H1 (cell line): Measurements from ENCODE around the gene NFATC1. TPM values are rescaled to one million over a fixed set of nuclear protein-coding genes. Genes with fewer than 3 reads are reported as not detected.
A peak's percentile ranks its signal among the peaks of the same experiment; 100 is the strongest.

Source experiments
- CTCF ChIA-PET: fragments of 300-600 bp; sonication (Branson Sonifier 250); formaldehyde crosslinking; loops from one replicate; lab custom pipeline; 2021; ENCODE audit not compliant: partially characterized antibody; lab: Charles Lee
- POLR2A ChIA-PET: fragments of 300-600 bp; sonication (Branson Sonifier 250); formaldehyde crosslinking; loops from one replicate; lab custom pipeline; 2021; ENCODE audit warnings: inconsistent platforms; ENCODE audit not compliant: partially characterized antibody; lab: Charles Lee
- DNase-seq, 2 experiments: peaks; one replicate each; pipeline versions ENCODE4 v3.0.0 to v3.0.0-alpha.2; 2010 to 2022; ENCODE audit warnings: low spot score in 2 of 2, low read depth in 1 of 2, mixed read lengths in 1 of 2
- FAIRE-seq: peaks from 2 replicates; lab custom pipeline; 2011; peaks lifted over from hg19 to GRCh38; lab: Jason Lieb, UNC
- H2AFZ ChIP-seq: 2 replicates; pipeline ENCODE4 v1.8.1; 2012; ENCODE audit warnings: low read length, inconsistent platforms
- H2AK5ac ChIP-seq: 2 replicates; pipeline ENCODE4 v1.6.1; 2013; ENCODE audit warnings: low read depth, low read length
- H2BK120ac ChIP-seq: replicated peaks from 2 replicates; pipeline ENCODE3; 2013; ENCODE audit warnings: low read depth, low read length, inconsistent platforms
- H2BK12ac ChIP-seq: 2 replicates; pipeline ENCODE4 v1.6.1; 2013; ENCODE audit warnings: low read depth, low read length
- H2BK15ac ChIP-seq: 2 replicates; pipeline ENCODE4 v1.6.1; 2013; ENCODE audit warnings: low read length
- H2BK20ac ChIP-seq: 2 replicates; pipeline ENCODE4 v1.6.1; 2013; ENCODE audit warnings: low read length
- H2BK5ac ChIP-seq: 2 replicates; pipeline ENCODE4 v1.6.1; 2013; ENCODE audit warnings: low read depth, low read length
- H3K14ac ChIP-seq: 2 replicates; pipeline ENCODE4 v1.6.1; 2013; ENCODE audit warnings: inconsistent platforms; ENCODE audit not compliant: insufficient read length
- H3K18ac ChIP-seq: 2 replicates; pipeline ENCODE4 v1.6.1; 2013; ENCODE audit warnings: low read length; ENCODE audit errors: extremely low read depth
- H3K23ac ChIP-seq: 2 replicates; pipeline ENCODE4 v1.6.1; 2013; ENCODE audit warnings: inconsistent platforms; ENCODE audit not compliant: insufficient read length
- H3K23me2 ChIP-seq: 2 replicates; pipeline ENCODE4 v1.6.1; 2013; ENCODE audit warnings: low read depth, low read length
- H3K27ac ChIP-seq: 2 replicates; pipeline ENCODE4 v1.6.1; 2011; ENCODE audit warnings: low read depth, low read length, inconsistent platforms
- H3K27me3 ChIP-seq, 4 experiments: replicated peaks in 1 of 4; 1 replicate in 1 of 4; 2 replicates in 3 of 4; pipeline versions ENCODE4 v1.6.1 to v1.8.1; 2011 to 2013; ENCODE audit warnings: low read length in 3 of 4, mild to moderate bottlenecking in 3 of 4, inconsistent platforms in 2 of 4, mixed read lengths in 2 of 4, moderate library complexity in 1 of 4; ENCODE audit not compliant: control insufficient read depth in 3 of 4, insufficient read depth in 3 of 4; ENCODE audit errors: extremely low read depth in 1 of 4
- H3K36me3 ChIP-seq, 4 experiments: 2 replicates each; pipeline versions ENCODE4 v1.6.1 to v1.8.1; 2011 to 2013; ENCODE audit warnings: mild to moderate bottlenecking in 4 of 4, low read length in 3 of 4, moderate library complexity in 2 of 4, control low read depth in 1 of 4, inconsistent platforms in 1 of 4; ENCODE audit not compliant: insufficient read depth in 4 of 4, control insufficient read depth in 2 of 4
- H3K4ac ChIP-seq: replicated peaks from 2 replicates; pipeline ENCODE3; 2013; ENCODE audit warnings: low read length, low read depth, mixed read lengths, inconsistent platforms; ENCODE audit not compliant: insufficient read length
- H3K4me1 ChIP-seq, 4 experiments: replicated peaks in 1 of 4; 1 replicate in 1 of 4; 2 replicates in 3 of 4; pipeline versions ENCODE4 v1.6.1 to v1.8.1; 2011 to 2013; ENCODE audit warnings: low read length in 3 of 4, inconsistent platforms in 2 of 4, mixed read lengths in 1 of 4; ENCODE audit not compliant: insufficient read depth in 4 of 4, control insufficient read depth in 3 of 4
- H3K4me2 ChIP-seq, 2 experiments: 2 replicates each; pipeline versions ENCODE4 v1.6.1 to v1.8.1; 2011 to 2013; ENCODE audit warnings: low read depth in 2 of 2, low read length in 2 of 2, control low read depth in 1 of 2, inconsistent platforms in 1 of 2, mild to moderate bottlenecking in 1 of 2; ENCODE audit not compliant: insufficient read depth in 1 of 2
- H3K4me3 ChIP-seq, 4 experiments: fragments of 200-600, 300-600 bp in 1 of 4; sonication (generic), shearing (Covaris generic), sonication (Bioruptor Twin) in 1 of 4; 2 replicates each; pipeline versions ENCODE4 v1.5.1 to v1.8.1; 2011 to 2016; ENCODE audit warnings: low read length in 4 of 4, low read depth in 3 of 4, control low read depth in 2 of 4, inconsistent platforms in 2 of 4, mild to moderate bottlenecking in 2 of 4, mixed read lengths in 1 of 4, moderate library complexity in 1 of 4; ENCODE audit not compliant: insufficient read depth in 2 of 4; ENCODE audit errors: extremely low read depth in 1 of 4
- H3K56ac ChIP-seq: replicated peaks from 2 replicates; pipeline ENCODE3; 2013; ENCODE audit warnings: low read depth, mild to moderate bottlenecking, mixed read lengths, low read length, inconsistent platforms; ENCODE audit not compliant: insufficient read length
- H3K79me1 ChIP-seq: 2 replicates; pipeline ENCODE4 v1.6.1; 2013; ENCODE audit warnings: low read depth, low read length, control low read depth
- H3K79me2 ChIP-seq, 2 experiments: 2 replicates each; pipeline versions ENCODE4 v1.6.1 to v1.8.1; 2012 to 2013; ENCODE audit warnings: low read length in 2 of 2, mild to moderate bottlenecking in 2 of 2, inconsistent platforms in 1 of 2; ENCODE audit not compliant: insufficient read depth in 2 of 2, control insufficient read depth in 1 of 2
- H3K9ac ChIP-seq, 4 experiments: replicated peaks in 1 of 4; 1 replicate in 1 of 4; 2 replicates in 3 of 4; pipeline versions ENCODE4 v1.6.1 to v1.8.1; 2011 to 2013; ENCODE audit warnings: low read depth in 3 of 4, low read length in 3 of 4, control low read depth in 2 of 4, mild to moderate bottlenecking in 2 of 4, moderate library complexity in 2 of 4, inconsistent platforms in 1 of 4; ENCODE audit errors: extremely low read depth in 1 of 4
- H3K9me3 ChIP-seq, 2 experiments: 2 replicates each; pipeline versions ENCODE4 v1.6.1 to v1.8.1; 2012 to 2013; ENCODE audit warnings: mild to moderate bottlenecking in 2 of 2, moderate library complexity in 2 of 2, control low read depth in 1 of 2, inconsistent platforms in 1 of 2, low read depth in 1 of 2, low read length in 1 of 2, mixed read lengths in 1 of 2; ENCODE audit not compliant: insufficient read depth in 2 of 2
- H4K20me1 ChIP-seq, 2 experiments: replicated peaks in 1 of 2; 2 replicates each; pipeline versions ENCODE3 to v1.8.1; 2011 to 2013; ENCODE audit warnings: inconsistent platforms in 2 of 2, low read length in 2 of 2, mild to moderate bottlenecking in 1 of 2; ENCODE audit not compliant: insufficient read depth in 2 of 2, control insufficient read depth in 1 of 2
- H4K5ac ChIP-seq: 2 replicates; pipeline ENCODE4 v1.6.1; 2013; ENCODE audit warnings: low read length, low read depth, mixed read lengths, inconsistent platforms; ENCODE audit not compliant: insufficient read length
- H4K8ac ChIP-seq: 2 replicates; pipeline ENCODE4 v1.8.0; 2013; ENCODE audit warnings: mild to moderate bottlenecking, moderate library complexity, low read length, inconsistent platforms; ENCODE audit not compliant: insufficient read depth; ENCODE audit errors: extremely low read depth
- H4K91ac ChIP-seq: replicated peaks from 2 replicates; pipeline ENCODE3; 2013; ENCODE audit warnings: low read length, mixed read lengths, inconsistent platforms; ENCODE audit not compliant: insufficient read length
- ASH2L ChIP-seq: fragments of 200-600, 300-600 bp; sonication (generic); IDR thresholded peaks from one replicate; pipeline ENCODE4 v1.7.1; 2017; ENCODE audit warnings: low read length
- CHD1 ChIP-seq: IDR thresholded peaks from 2 replicates; pipeline ENCODE4 v1.6.1; 2012; ENCODE audit warnings: low read depth, low read length, improper control_type of control experiment
- E2F6 ChIP-seq: IDR thresholded peaks from 2 replicates; pipeline ENCODE4 v1.6.1; 2012; ENCODE audit warnings: inconsistent platforms
- GTF2F1 ChIP-seq: IDR thresholded peaks from 2 replicates; pipeline ENCODE4 v1.6.1; 2012; ENCODE audit warnings: low read depth, low read length, improper control_type of control experiment, borderline replicate concordance
- KDM5A ChIP-seq: fragments of 200-600 bp; IDR thresholded peaks from 2 replicates; pipeline ENCODE4 v1.7.1; 2012; ENCODE audit warnings: mild to moderate bottlenecking, low read length, inconsistent platforms, mixed read lengths
- MAFK ChIP-seq: IDR thresholded peaks from 2 replicates; pipeline ENCODE4 v1.6.1; 2012; ENCODE audit warnings: low read depth, mild to moderate bottlenecking, improper control_type of control experiment, low read length
- RBBP5 ChIP-seq: IDR thresholded peaks from 2 replicates; pipeline ENCODE4 v1.7.1; 2012; ENCODE audit warnings: low read depth, mild to moderate bottlenecking, inconsistent platforms, low read length, moderate library complexity, borderline replicate concordance
- RFX5 ChIP-seq: IDR thresholded peaks from 2 replicates; pipeline ENCODE4 v1.6.1; 2011; ENCODE audit warnings: low read depth, low read length, improper control_type of control experiment, borderline replicate concordance
- SAP30 ChIP-seq: fragments of 300-600 bp; sonication (generic); IDR thresholded peaks from 2 replicates; pipeline ENCODE4 v1.7.1; 2012; ENCODE audit warnings: low read length, moderate library complexity, mild to moderate bottlenecking, inconsistent platforms; ENCODE audit not compliant: insufficient read depth, insufficient replicate concordance
- USF2 ChIP-seq: IDR thresholded peaks from 2 replicates; pipeline ENCODE4 v1.6.1; 2011; ENCODE audit warnings: low read length, improper control_type of control experiment
- ZNF274 ChIP-seq: IDR thresholded peaks from 2 replicates; pipeline ENCODE4 v1.7.0; 2012; ENCODE audit warnings: low read length, borderline replicate concordance; ENCODE audit errors: extremely low read depth
- WGBS, 2 experiments: shearing (Covaris generic) in 1 of 2; methylation state at CpG; one replicate each; pipeline versions ENCODE4 v1.1.6 to v1.1.7; 2013 to 2015; ENCODE audit warnings: low lambda C conversion rate in 2 of 2, mixed read lengths in 2 of 2, inconsistent platforms in 1 of 2, low coverage in 1 of 2, missing lambda C conversion rate in 1 of 2; ENCODE audit not compliant: insufficient replicate concordance in 2 of 2, insufficient coverage in 1 of 2, insufficient read length in 1 of 2; ENCODE audit errors: extremely low coverage in 1 of 2, missing lambda C conversion rate in 1 of 2; 5-methylcytosine and 5-hydroxymethylcytosine counted together
- polyA plus RNA-seq, 7 experiments: library from polyadenylated mRNA; depleted of rRNA in 3 of 7; stranded (reverse) in 5 of 7; unstranded in 2 of 7; fragments of >200 nt in 5 of 7; fragments of 200-250 nt in 2 of 7; gene quantifications; 1 replicate in 5 of 7; 2 replicates in 1 of 7; 4 replicates in 1 of 7; pipeline versions ENCODE4 v1.2.1 to v1.2.3, GENCODE V29; 2011 to 2013; ENCODE audit warnings: missing spikeins in 2 of 7, mixed read lengths in 2 of 7
- total RNA-seq: library from RNA; stranded (reverse); fragmentation: NEBNext Ultra II Directional; extraction: Animal tissue kit (Norgen Biotek cat#: 25700); gene quantifications from 2 replicates; pipeline ENCODE4 v1.2.1, GENCODE V29; 2021

The NFATC1 gene
- total and polyA plus RNA-seq, 2 of the 8 experiments (the other 6 are each of a cell fraction or from before 2014, with no cell fraction given): 2.0 to 6.6 TPM

GRCh38 chr18:79463424-79463960 is 67.8 kb downstream of the NFATC1 start:
- H3K23me2 ChIP-seq: no peaks in the 10 kb centered on the region
- DNase-seq (no peak), FAIRE-seq (no peak)
- H3K23ac ChIP-seq: no peak overlapping the region
- no peak overlapping the region for H2BK15ac ChIP-seq
- no peak overlapping the region for H3K4ac ChIP-seq
- H2AK5ac ChIP-seq: no peak overlapping the region
- no peak overlapping the region for H3K56ac ChIP-seq
- 94% methylated on average over 21 of the region's 25 CpGs; no CpG with 5 or more reads in 1 of the 2 experiments for WGBS, 2 experiments
- no peaks in the 10 kb centered on the region for H4K20me1 ChIP-seq
- H3K14ac ChIP-seq: no peak overlapping the region
- H3K79me1 ChIP-seq: no peaks in the 10 kb centered on the region; the same call in 1 of the 2 replicates
- H3K27me3 ChIP-seq: no peaks in the 10 kb centered on the region
- H3K36me3 ChIP-seq: no peaks in the 10 kb centered on the region; a peak in 1 of 8 replicates
- H4K8ac ChIP-seq: peak overlapping the region; percentile 11; the same call in 1 of the 2 replicates
- H3K79me2 ChIP-seq: no peaks in the 10 kb centered on the region
- H3K9ac ChIP-seq: no peak overlapping the region
- H4K5ac ChIP-seq: no peak overlapping the region
- H3K4me2 ChIP-seq: no peak overlapping the region
- H3K9me3 ChIP-seq: no peaks in the 10 kb centered on the region
- H2BK120ac ChIP-seq: no peak overlapping the region
- no peak overlapping the region for H4K91ac ChIP-seq
- H2BK5ac ChIP-seq: peak overlapping the region; percentile 44
- CTCF ChIA-PET: interaction anchor here (0.6 to 1.5 kb wide), 3 partner anchors 9 to 116 kb away, joined by 3 to 5 read pairs (median 3); no protein-coding TSS in a partner anchor
- no peak overlapping the region for H3K27ac ChIP-seq
- no peak overlapping the region for H3K4me3 ChIP-seq
- POLR2A ChIA-PET: interaction anchor here (1.6 kb wide), 1 partner anchor 10 kb away, joined by 3 read pairs; no protein-coding TSS in a partner anchor
- no peak overlapping the region for H2BK20ac ChIP-seq
- no peak overlapping the region for H2AFZ ChIP-seq
- H3K4me1 ChIP-seq: peaks cover 0 to 20% (median 14%) of the 10 kb centered on the region in 4 experiments; a peak in 6 of 7 replicates
- no peak overlapping the region for H2BK12ac ChIP-seq
- no peak overlapping the region; the same call in 1 of the 2 replicates for H3K18ac ChIP-seq
- TF ChIP-seq GTF2F1: no peak
- TF ChIP-seq CHD1: no peak
- TF ChIP-seq KDM5A: no peak
- no peak for TF ChIP-seq USF2
- TF ChIP-seq ZNF274: no peak
- TF ChIP-seq SAP30: no peak
- TF ChIP-seq RFX5: no peak
- no peak for TF ChIP-seq ASH2L
- TF ChIP-seq MAFK: no peak
- no peak for TF ChIP-seq RBBP5
- no peak for TF ChIP-seq E2F6
